AG04449 (cell line): ENCODE measurements around the gene SEMA5A.

Experiments used
- CTCF ChIA-PET: fragments of 350-600 bp; formaldehyde crosslinking; extraction: SDS; loops from one replicate; lab custom pipeline; 2021; ENCODE audit warnings: antibody characterized with exemption; lab: Yijun Ruan, JAX
- POLR2A ChIA-PET: fragments of 400-600, 350-600 bp; formaldehyde crosslinking; extraction: SDS; loops from one replicate; lab custom pipeline; 2020; ENCODE audit warnings: antibody characterized with exemption, inconsistent platforms; lab: Yijun Ruan, JAX
- DNase-seq: peaks from one replicate; pipeline ENCODE4 v3.0.0-alpha.2; 2010; ENCODE audit warnings: low read depth, low spot score
- H3K4me3 ChIP-seq: 2 replicates; pipeline ENCODE4 v1.5.1; 2011; ENCODE audit warnings: low read depth, mild to moderate bottlenecking, control low read depth, low read length
- CTCF ChIP-seq: IDR thresholded peaks from one replicate; pipeline ENCODE4 v1.5.1; 2011; ENCODE audit warnings: mild to moderate bottlenecking, moderate library complexity, low read length, control low read depth, inconsistent platforms; ENCODE audit not compliant: insufficient read depth; ENCODE audit errors: missing control alignments

SEMA5A gene

GRCh38 chr5:9057406-9058000 is 488.4 kb downstream of the SEMA5A start:
- DNase-seq = no peak
- no peak for TF ChIP-seq CTCF
- ChIA-PET POLR2A (no interaction called here), CTCF (no interaction called here)
- H3K4me3 ChIP-seq = no peak overlapping the region

- H3K4me3 ChIP-seq = no peak overlapping the region
- POLR2A ChIA-PET = interaction anchor here (0.6 kb wide), 1 partner anchor 42 kb away, joined by 3 read pairs; no protein-coding TSS in a partner anchor
- no peak for DNase-seq
- TF ChIP-seq CTCF = no peak
- CTCF ChIA-PET = no interaction called here
Measured at GRCh38 chr5:9056046-9056445, 489.8 kb downstream of the SEMA5A start.

- CTCF ChIA-PET = interaction anchor here (0.8 to 1.0 kb wide), 3 partner anchors 15 to 42 kb away, joined by 3 read pairs; no protein-coding TSS in a partner anchor
- POLR2A ChIA-PET = interaction anchor here (1.3 kb wide), 1 partner anchor 8 kb away, joined by 5 read pairs; no protein-coding TSS in a partner anchor
- no peak overlapping the region for H3K4me3 ChIP-seq
- TF ChIP-seq CTCF = no peak
- DNase-seq = no peak
Measured at GRCh38 chr5:9054821-9055589, 490.9 kb downstream of the SEMA5A start.

GRCh38 chr5:9054322-9054721 is 491.6 kb downstream of the SEMA5A start:
- no peak for TF ChIP-seq CTCF
- DNase-seq = no peak
- ChIA-PET POLR2A (interaction anchor here (1.3 kb wide), 1 partner anchor 8 kb away, joined by 5 read pairs; no protein-coding TSS in a partner anchor), CTCF (interaction anchor here (0.8 to 1.0 kb wide), 3 partner anchors 15 to 43 kb away, joined by 3 read pairs; no protein-coding TSS in a partner anchor)
- H3K4me3 ChIP-seq = no peak overlapping the region

GRCh38 chr5:9052421-9052820 is 493.5 kb downstream of the SEMA5A start:
- no peak for TF ChIP-seq CTCF
- ChIA-PET POLR2A (no interaction called here), CTCF (interaction anchor here (0.7 kb wide), 1 partner anchor 491 kb away, joined by 3 read pairs; no protein-coding TSS in a partner anchor)
- no peak for DNase-seq
- no peak overlapping the region for H3K4me3 ChIP-seq

- ChIA-PET POLR2A (no interaction called here), CTCF (no interaction called here)
- TF ChIP-seq CTCF = no peak
- no peak overlapping the region for H3K4me3 ChIP-seq
- no peak for DNase-seq
Measured at GRCh38 chr5:9051779-9052178, 494.1 kb downstream of the SEMA5A start.
